Astrocyte (in vitro differentiated cells and primary cell): ENCODE data around the gene RNF7. TPM values are rescaled to one million over a fixed set of nuclear protein-coding genes. Genes with fewer than 3 reads are reported as not detected.

Experiments used
- DNase-seq: peaks from one replicate; pipeline ENCODE4 v3.0.0-alpha.2; 2010; ENCODE audit warnings: low read depth
- FAIRE-seq: peaks from 2 replicates; lab custom pipeline; 2011; peaks lifted over from hg19 to GRCh38; lab: Jason Lieb, UNC
- H2AFZ ChIP-seq: 2 replicates; pipeline ENCODE4 v1.6.0; 2012; ENCODE audit warnings: low read depth, low read length, inconsistent platforms
- H3K27ac ChIP-seq: 2 replicates; pipeline ENCODE4 v1.5.1; 2011; ENCODE audit warnings: low read depth, low read length, inconsistent platforms
- H3K27me3 ChIP-seq: 2 replicates; pipeline ENCODE4 v1.6.0; 2011; ENCODE audit warnings: low read length, inconsistent platforms; ENCODE audit not compliant: insufficient read depth
- H3K36me3 ChIP-seq: 2 replicates; pipeline ENCODE4 v1.5.1; 2011; ENCODE audit warnings: low read length, inconsistent platforms; ENCODE audit not compliant: insufficient read depth
- H3K4me1 ChIP-seq: 2 replicates; pipeline ENCODE4 v1.5.1; 2011; ENCODE audit warnings: low read length, inconsistent platforms; ENCODE audit not compliant: insufficient read depth
- H3K4me2 ChIP-seq: 2 replicates; pipeline ENCODE4 v1.6.0; 2012; ENCODE audit warnings: low read length, inconsistent platforms
- H3K4me3 ChIP-seq: 2 replicates; pipeline ENCODE4 v1.5.1; 2011; ENCODE audit warnings: low read depth, mild to moderate bottlenecking, low read length, inconsistent platforms; ENCODE audit not compliant: insufficient read depth
- H3K79me2 ChIP-seq: 2 replicates; pipeline ENCODE4 v1.6.0; 2012; ENCODE audit warnings: mild to moderate bottlenecking, low read length, inconsistent platforms; ENCODE audit not compliant: insufficient read depth
- H3K9ac ChIP-seq: 2 replicates; pipeline ENCODE4 v1.6.0; 2012; ENCODE audit warnings: mild to moderate bottlenecking, low read length, inconsistent platforms
- H3K9me3 ChIP-seq: 2 replicates; pipeline ENCODE4 v1.5.1; 2012; ENCODE audit warnings: low read depth, mild to moderate bottlenecking, low read length, inconsistent platforms; ENCODE audit not compliant: insufficient read depth
- H4K20me1 ChIP-seq: 2 replicates; pipeline ENCODE4 v1.6.0; 2012; ENCODE audit warnings: low read length, inconsistent platforms; ENCODE audit not compliant: insufficient read depth
- H3K27ac Mint-ChIP-seq: one replicate; pipeline ENCODE4 v1.8.0; 2021; ENCODE audit warnings: mild to moderate bottlenecking, mixed read lengths; ENCODE audit not compliant: unreplicated experiment
- H3K27me3 Mint-ChIP-seq: one replicate; pipeline ENCODE4 v1.8.0; 2021; ENCODE audit warnings: low read depth, mixed read lengths; ENCODE audit not compliant: unreplicated experiment
- H3K36me3 Mint-ChIP-seq: one replicate; pipeline ENCODE4 v1.8.0; 2021; ENCODE audit warnings: low read depth, mixed read lengths; ENCODE audit not compliant: unreplicated experiment
- H3K4me1 Mint-ChIP-seq: one replicate; pipeline ENCODE4 v1.8.0; 2021; ENCODE audit warnings: low read depth, mixed read lengths; ENCODE audit not compliant: unreplicated experiment
- H3K4me3 Mint-ChIP-seq: one replicate; pipeline ENCODE4 v1.8.0; 2021; ENCODE audit warnings: mild to moderate bottlenecking, moderate library complexity, mixed read lengths; ENCODE audit not compliant: unreplicated experiment
- H3K9me3 Mint-ChIP-seq: one replicate; pipeline ENCODE4 v1.8.0; 2021; ENCODE audit warnings: mild to moderate bottlenecking, mixed read lengths; ENCODE audit not compliant: unreplicated experiment
- EZH2 ChIP-seq: IDR thresholded peaks from 2 replicates; pipeline ENCODE4 v1.6.1; 2012; ENCODE audit warnings: mild to moderate bottlenecking, low read length, inconsistent platforms; ENCODE audit not compliant: insufficient read depth
- total RNA-seq: library from RNA; stranded (reverse); gene quantifications from 2 replicates; pipeline ENCODE4 v1.2.1, GENCODE V29; 2021
- TF ChIP-seq, protein P1 (sequence below): IDR thresholded peaks from 2 replicates; pipeline ENCODE4 v1.5.1; 2011; ENCODE audit warnings: low read depth, mild to moderate bottlenecking, inconsistent platforms, low read length, moderate library complexity; ENCODE audit not compliant: insufficient read depth

RNF7 gene
- total RNA-seq, 1 donor from 2014 or later: 168 TPM

GRCh38 chr3:141740349-141740748, 2.3 kb downstream of the RNF7 start:
- peaks cover 18% of the 10 kb centered on the region for H3K36me3 ChIP-seq
- Mint-ChIP-seq H3K9me3 (no peaks in the 10 kb centered on the region), H3K27ac (no peak overlapping the region), H3K36me3 (no peaks in the 10 kb centered on the region), H3K4me3 (peak overlapping the region; percentile 96), H3K27me3 (no peaks in the 10 kb centered on the region), H3K4me1 (peaks cover 19% of the 10 kb centered on the region)
- peak overlapping the region; percentile 21 for H3K9ac ChIP-seq
- H3K4me3 ChIP-seq: no peak overlapping the region
- no peak for FAIRE-seq
- H3K27me3 ChIP-seq: no peaks in the 10 kb centered on the region
- peaks cover 71% of the 10 kb centered on the region for H3K79me2 ChIP-seq
- H3K4me1 ChIP-seq: peaks cover 13% of the 10 kb centered on the region
- peaks cover 40% of the 10 kb centered on the region for H4K20me1 ChIP-seq
- no peak for DNase-seq
- H3K4me2 ChIP-seq: peak overlapping the region; percentile 89
- no peak for TF ChIP-seq EZH2
- TF ChIP-seq, protein P1, sequence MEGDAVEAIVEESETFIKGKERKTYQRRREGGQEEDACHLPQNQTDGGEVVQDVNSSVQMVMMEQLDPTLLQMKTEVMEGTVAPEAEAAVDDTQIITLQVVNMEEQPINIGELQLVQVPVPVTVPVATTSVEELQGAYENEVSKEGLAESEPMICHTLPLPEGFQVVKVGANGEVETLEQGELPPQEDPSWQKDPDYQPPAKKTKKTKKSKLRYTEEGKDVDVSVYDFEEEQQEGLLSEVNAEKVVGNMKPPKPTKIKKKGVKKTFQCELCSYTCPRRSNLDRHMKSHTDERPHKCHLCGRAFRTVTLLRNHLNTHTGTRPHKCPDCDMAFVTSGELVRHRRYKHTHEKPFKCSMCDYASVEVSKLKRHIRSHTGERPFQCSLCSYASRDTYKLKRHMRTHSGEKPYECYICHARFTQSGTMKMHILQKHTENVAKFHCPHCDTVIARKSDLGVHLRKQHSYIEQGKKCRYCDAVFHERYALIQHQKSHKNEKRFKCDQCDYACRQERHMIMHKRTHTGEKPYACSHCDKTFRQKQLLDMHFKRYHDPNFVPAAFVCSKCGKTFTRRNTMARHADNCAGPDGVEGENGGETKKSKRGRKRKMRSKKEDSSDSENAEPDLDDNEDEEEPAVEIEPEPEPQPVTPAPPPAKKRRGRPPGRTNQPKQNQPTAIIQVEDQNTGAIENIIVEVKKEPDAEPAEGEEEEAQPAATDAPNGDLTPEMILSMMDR: no peak
- H3K9me3 ChIP-seq: no peaks in the 10 kb centered on the region
- H2AFZ ChIP-seq: no peak overlapping the region
- no peak overlapping the region for H3K27ac ChIP-seq

GRCh38 chr3:141743305-141743704, 5.2 kb downstream of the RNF7 start:
- H3K79me2 ChIP-seq: peaks cover 79% of the 10 kb centered on the region
- H3K4me3 ChIP-seq: no peak overlapping the region
- TF ChIP-seq EZH2: no peak
- TF ChIP-seq, protein P1: no peak
- H3K9me3 Mint-ChIP-seq: no peaks in the 10 kb centered on the region
- no peak overlapping the region for H2AFZ ChIP-seq
- H4K20me1 ChIP-seq: peaks cover 49% of the 10 kb centered on the region
- no peaks in the 10 kb centered on the region for H3K9me3 ChIP-seq
- H3K36me3 ChIP-seq: peaks cover 38% of the 10 kb centered on the region
- no peak for FAIRE-seq
- no peak overlapping the region for H3K9ac ChIP-seq
- no peaks in the 10 kb centered on the region for H3K27me3 Mint-ChIP-seq
- no peak overlapping the region for H3K4me2 ChIP-seq
- H3K27ac ChIP-seq: no peak overlapping the region
- no peaks in the 10 kb centered on the region for H3K27me3 ChIP-seq
- peaks cover 13% of the 10 kb centered on the region for H3K4me1 ChIP-seq
- H3K27ac Mint-ChIP-seq: no peak overlapping the region
- H3K36me3 Mint-ChIP-seq: peaks cover 3% of the 10 kb centered on the region
- DNase-seq: no peak
- no peak overlapping the region for H3K4me3 Mint-ChIP-seq
- H3K4me1 Mint-ChIP-seq: peaks cover 21% of the 10 kb centered on the region

DNA sequence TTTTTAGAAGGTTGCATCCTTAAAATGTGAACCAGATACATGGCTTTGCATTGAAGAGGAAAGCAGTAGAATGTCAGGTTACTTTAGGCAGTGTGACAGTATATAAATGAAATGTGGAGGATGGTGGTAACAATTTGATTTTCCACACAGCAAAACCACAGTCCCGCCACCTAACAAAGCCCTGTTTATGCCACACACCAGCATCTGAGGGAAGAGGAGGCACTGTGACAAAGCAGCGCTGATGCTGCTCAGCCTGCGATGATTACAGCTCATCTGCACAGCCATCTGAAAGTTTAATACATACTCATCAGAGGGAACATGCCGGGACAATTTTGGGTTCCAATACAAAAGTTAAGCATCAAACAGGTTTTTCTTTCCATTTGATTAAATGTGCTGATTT, 8.9 kb downstream of the RNF7 start:
- no peak overlapping the region for H2AFZ ChIP-seq
- H3K27me3 Mint-ChIP-seq: no peaks in the 10 kb centered on the region
- no peak overlapping the region for H3K27ac Mint-ChIP-seq
- FAIRE-seq (no peak), DNase-seq (no peak)
- H3K4me1 ChIP-seq: no peaks in the 10 kb centered on the region
- H3K9me3 Mint-ChIP-seq: no peaks in the 10 kb centered on the region
- H3K79me2 ChIP-seq: peaks cover 43% of the 10 kb centered on the region
- no peak overlapping the region for H3K4me3 Mint-ChIP-seq
- no peaks in the 10 kb centered on the region for H3K27me3 ChIP-seq
- H3K4me1 Mint-ChIP-seq: peaks cover 10% of the 10 kb centered on the region
- no peak for TF ChIP-seq EZH2
- TF ChIP-seq, protein P1: no peak
- peaks cover 6% of the 10 kb centered on the region for H3K36me3 Mint-ChIP-seq
- H3K9me3 ChIP-seq: no peaks in the 10 kb centered on the region
- no peak overlapping the region for H3K4me2 ChIP-seq
- peaks cover 43% of the 10 kb centered on the region for H4K20me1 ChIP-seq
- no peak overlapping the region for H3K9ac ChIP-seq
- H3K27ac ChIP-seq: no peak overlapping the region
- no peak overlapping the region for H3K4me3 ChIP-seq
- peaks cover 49% of the 10 kb centered on the region for H3K36me3 ChIP-seq
